BLaER1 (cell line): ENCODE data around the gene EPB41L5.
"Not testable (repeated sequence)": the region's sequence is repeated elsewhere in the genome, so short reads cannot be mapped to it uniquely, and the experiment has no call there.

Experiments
- H3K27ac ChIP-seq: shearing (Covaris generic); formaldehyde crosslinking; 2 replicates; pipeline ENCODE4 v1.8.1; 2022
- H3K27me3 ChIP-seq: shearing (Covaris generic); formaldehyde crosslinking; 2 replicates; pipeline ENCODE4 v1.8.1; 2022
- H3K36me3 ChIP-seq: shearing (Covaris generic); formaldehyde crosslinking; 2 replicates; pipeline ENCODE4 v1.8.1; 2022
- H3K4me1 ChIP-seq: shearing (Covaris generic); formaldehyde crosslinking; 2 replicates; pipeline ENCODE4 v1.8.1; 2022
- H3K4me2 ChIP-seq: shearing (Covaris generic); formaldehyde crosslinking; 2 replicates; pipeline ENCODE4 v1.8.1; 2022
- H3K4me3 ChIP-seq: shearing (Covaris generic); formaldehyde crosslinking; 2 replicates; pipeline ENCODE4 v1.8.1; 2022
- H3K9ac ChIP-seq: shearing (Covaris generic); formaldehyde crosslinking; 2 replicates; pipeline ENCODE4 v1.8.1; 2022
- H3K9me3 ChIP-seq: shearing (Covaris generic); formaldehyde crosslinking; 2 replicates; pipeline ENCODE4 v1.8.1; 2022
- H4K20me1 ChIP-seq: shearing (Covaris generic); formaldehyde crosslinking; 2 replicates; pipeline ENCODE4 v1.8.1; 2022
- Cebpa-rat ChIP-seq: shearing (Covaris generic); IDR thresholded peaks from 2 replicates; pipeline ENCODE4 v1.8.1; 2022

Gene EPB41L5

DNA sequence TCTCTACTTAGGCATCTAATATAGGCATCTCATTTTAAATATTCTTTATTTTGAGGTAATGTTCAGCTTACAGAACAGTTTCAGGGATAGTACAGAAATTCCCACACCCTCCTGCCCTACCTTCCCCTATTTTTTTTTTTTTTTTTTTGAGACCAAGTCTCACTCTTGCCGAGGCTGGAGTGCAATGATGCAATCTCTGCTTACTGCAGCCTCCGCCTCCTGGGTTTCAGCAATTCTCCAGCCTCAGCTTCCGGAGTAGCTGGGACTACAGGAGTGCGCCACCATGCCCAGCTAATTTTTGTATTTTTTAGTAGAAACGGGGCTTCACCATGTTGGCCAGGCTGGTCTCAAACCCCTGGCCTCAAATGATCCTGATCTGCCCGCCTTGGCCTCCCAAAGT lies 97.6 kb downstream of the EPB41L5 start:
- H3K4me2 ChIP-seq: no peak overlapping the region
- no peaks in the 10 kb centered on the region for H4K20me1 ChIP-seq
- no peaks in the 10 kb centered on the region for H3K9me3 ChIP-seq
- no peak overlapping the region for H3K9ac ChIP-seq
- H3K36me3 ChIP-seq: no peaks in the 10 kb centered on the region
- TF ChIP-seq Cebpa-rat: no peak
- H3K4me3 ChIP-seq: no peak overlapping the region
- H3K4me1 ChIP-seq: peaks cover 13% of the 10 kb centered on the region
- no peak overlapping the region for H3K27ac ChIP-seq
- H3K27me3 ChIP-seq: no peaks in the 10 kb centered on the region

DNA sequence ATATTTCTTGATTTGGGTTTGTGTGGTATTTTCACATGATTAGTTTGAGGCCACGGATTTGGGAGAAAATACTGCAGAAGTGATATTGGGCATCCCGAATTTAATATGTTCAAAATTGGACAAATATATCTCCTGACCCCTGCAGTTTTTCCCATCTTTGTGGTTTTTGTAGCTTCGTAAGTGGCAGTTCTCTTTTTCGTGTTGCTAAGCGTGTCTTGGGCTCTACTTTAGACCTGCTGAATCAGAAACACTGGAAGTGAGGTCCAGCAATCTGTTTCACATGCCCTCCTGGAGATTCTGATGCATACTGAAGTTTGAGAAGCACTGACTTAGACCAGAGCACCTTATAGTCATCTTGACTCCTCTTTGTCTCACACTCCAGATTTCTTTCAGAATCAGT lies 98.3 kb downstream of the EPB41L5 start:
- Histone ChIP-seq H3K4me1 (peaks cover 13% of the 10 kb centered on the region), H3K27ac (no peak overlapping the region), H3K9ac (no peak overlapping the region), H3K4me3 (no peak overlapping the region), H3K9me3 (no peaks in the 10 kb centered on the region), H4K20me1 (no peaks in the 10 kb centered on the region), H3K27me3 (no peaks in the 10 kb centered on the region), H3K4me2 (no peak overlapping the region), H3K36me3 (no peaks in the 10 kb centered on the region)
- no peak for TF ChIP-seq Cebpa-rat

DNA sequence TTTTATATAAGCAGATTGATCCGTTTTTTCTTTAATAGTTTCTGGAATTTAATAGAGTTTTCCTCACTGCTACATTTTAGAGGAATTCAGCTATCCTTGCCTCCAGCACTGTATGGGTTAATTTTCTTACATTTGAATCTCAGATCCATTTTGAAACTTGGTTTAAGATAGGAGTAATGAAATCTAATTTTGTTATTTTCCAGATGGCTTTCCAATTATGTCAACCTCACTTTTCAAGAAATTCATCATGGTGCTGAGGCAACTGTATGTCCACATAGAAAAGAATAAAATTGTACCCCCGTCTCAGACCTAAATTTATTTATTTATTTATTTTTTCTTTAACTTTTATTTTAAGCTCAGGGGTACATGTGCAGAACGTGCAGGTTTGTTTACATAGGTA lies 105.1 kb downstream of the EPB41L5 start:
- Histone ChIP-seq H3K4me2 (no peak overlapping the region), H3K4me3 (no peak overlapping the region), H3K36me3 (peaks cover 10% of the 10 kb centered on the region; the same call in 1 of the 2 replicates), H3K4me1 (no peaks in the 10 kb centered on the region), H4K20me1 (no peaks in the 10 kb centered on the region), H3K27ac (no peak overlapping the region), H3K9me3 (peaks cover 12% of the 10 kb centered on the region), H3K9ac (no peak overlapping the region), H3K27me3 (no peaks in the 10 kb centered on the region)
- no peak for TF ChIP-seq Cebpa-rat

DNA sequence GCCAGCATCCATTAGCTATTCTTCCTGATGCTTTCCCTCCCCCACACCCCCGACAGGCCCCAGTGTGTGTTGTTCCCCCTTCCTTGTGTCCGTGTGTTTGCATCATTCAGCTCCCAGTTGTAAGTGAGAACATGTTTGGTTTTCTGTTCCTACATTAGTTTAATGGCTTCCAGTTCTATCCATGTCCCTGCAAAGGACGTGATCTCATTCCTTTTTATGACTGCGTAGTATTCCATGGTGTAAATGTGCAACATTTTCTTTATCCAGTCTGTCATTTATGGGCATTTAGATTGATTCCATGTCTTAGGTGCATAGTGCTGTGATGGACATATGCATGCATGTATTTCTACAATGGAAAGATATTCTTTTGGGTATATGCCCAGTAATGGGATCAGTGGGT lies 105.6 kb downstream of the EPB41L5 start:
- H3K4me2 ChIP-seq: no peak overlapping the region
- no peak overlapping the region for H3K27ac ChIP-seq
- peaks cover 10% of the 10 kb centered on the region; the same call in 1 of the 2 replicates for H3K36me3 ChIP-seq
- TF ChIP-seq Cebpa-rat: no peak
- no peak overlapping the region for H3K9ac ChIP-seq
- no peaks in the 10 kb centered on the region for H3K4me1 ChIP-seq
- no peaks in the 10 kb centered on the region for H3K27me3 ChIP-seq
- H3K4me3 ChIP-seq: no peak overlapping the region
- H3K9me3 ChIP-seq: peaks cover 12% of the 10 kb centered on the region
- no peaks in the 10 kb centered on the region for H4K20me1 ChIP-seq

DNA sequence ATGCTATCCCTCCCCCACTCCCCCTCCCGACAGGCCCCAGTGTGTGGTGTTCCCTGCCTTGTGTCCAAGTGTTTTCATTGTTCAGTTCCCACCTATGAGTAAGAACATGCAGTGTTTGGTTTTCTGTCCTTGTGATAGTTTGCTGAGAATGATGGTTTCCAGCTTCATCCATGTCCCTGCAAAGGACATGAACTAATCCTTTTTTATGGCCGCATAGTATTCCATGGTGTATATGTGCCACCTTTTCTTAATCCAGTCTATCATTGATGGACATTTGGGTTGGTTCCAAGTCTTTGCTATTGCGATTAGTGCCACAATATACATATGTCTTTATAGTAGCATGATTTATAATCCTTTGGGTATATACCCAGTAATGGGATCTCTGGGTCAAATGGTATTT lies 108.5 kb downstream of the EPB41L5 start:
- H4K20me1 ChIP-seq, H3K27me3 ChIP-seq, H3K4me3 ChIP-seq, H3K27ac ChIP-seq, H3K4me1 ChIP-seq, H3K9ac ChIP-seq, H3K4me2 ChIP-seq: not testable (repeated sequence)
- Histone ChIP-seq H3K36me3 (peaks cover 14% of the 10 kb centered on the region; the same call in 1 of the 2 replicates), H3K9me3 (peaks cover 12% of the 10 kb centered on the region)

DNA sequence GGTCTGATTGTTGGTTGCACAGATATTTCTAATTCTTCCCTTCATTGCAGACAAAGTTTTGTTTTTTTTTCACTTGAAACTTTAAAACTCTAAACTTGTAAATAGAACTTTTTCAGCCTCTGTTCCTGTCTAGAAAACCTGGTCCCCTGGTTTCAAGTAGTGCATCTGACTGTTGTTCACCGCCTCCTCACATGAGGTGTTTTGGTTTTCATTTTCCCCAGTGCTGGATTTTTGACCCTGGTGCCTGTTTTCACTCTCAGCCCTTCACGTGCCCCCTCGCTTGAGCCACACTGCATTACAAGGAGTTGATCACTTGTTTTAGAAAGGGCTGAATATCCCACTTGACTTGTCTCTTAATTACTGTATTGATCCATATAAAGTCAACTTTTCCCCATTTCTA lies 110.2 kb downstream of the EPB41L5 start:
- H3K9me3 ChIP-seq: peaks cover 12% of the 10 kb centered on the region
- H3K27me3 ChIP-seq: no peaks in the 10 kb centered on the region
- H3K9ac ChIP-seq: no peak overlapping the region
- H4K20me1 ChIP-seq: no peaks in the 10 kb centered on the region
- TF ChIP-seq Cebpa-rat: no peak
- no peak overlapping the region for H3K4me2 ChIP-seq
- no peaks in the 10 kb centered on the region for H3K4me1 ChIP-seq
- no peak overlapping the region for H3K27ac ChIP-seq
- H3K36me3 ChIP-seq: peaks cover 14% of the 10 kb centered on the region; the same call in 1 of the 2 replicates
- H3K4me3 ChIP-seq: no peak overlapping the region

DNA sequence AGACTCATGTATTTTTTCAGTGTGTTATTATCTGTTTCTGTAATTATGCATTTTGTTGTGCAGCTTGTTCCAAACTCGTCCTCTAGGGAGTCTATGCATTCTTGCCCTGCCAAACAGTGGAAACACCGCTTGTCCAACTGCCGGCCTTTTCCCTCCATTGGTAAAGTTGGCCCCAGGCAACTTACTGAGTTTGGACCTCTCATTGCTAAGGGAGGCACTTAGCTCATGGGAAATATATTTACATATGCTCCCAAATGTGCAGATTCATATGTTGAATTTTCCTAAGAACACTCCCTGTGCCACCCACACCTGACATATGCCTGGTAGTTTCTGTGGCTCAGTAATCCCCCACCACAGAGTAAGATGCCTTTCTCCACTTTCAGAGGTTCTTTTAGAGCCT lies 112.3 kb downstream of the EPB41L5 start:
- 0 out of 2 replicates have a peak, but pooled peaks cover 12% of the 10 kb centered on the region for H3K36me3 ChIP-seq
- H3K9ac ChIP-seq: no peak overlapping the region
- no peak for TF ChIP-seq Cebpa-rat
- no peaks in the 10 kb centered on the region for H3K27me3 ChIP-seq
- no peak overlapping the region for H3K27ac ChIP-seq
- no peak overlapping the region for H3K4me3 ChIP-seq
- no peaks in the 10 kb centered on the region; the same call in 1 of the 2 replicates for H3K9me3 ChIP-seq
- H3K4me1 ChIP-seq: no peaks in the 10 kb centered on the region
- H3K4me2 ChIP-seq: no peak overlapping the region
- H4K20me1 ChIP-seq: no peaks in the 10 kb centered on the region

DNA sequence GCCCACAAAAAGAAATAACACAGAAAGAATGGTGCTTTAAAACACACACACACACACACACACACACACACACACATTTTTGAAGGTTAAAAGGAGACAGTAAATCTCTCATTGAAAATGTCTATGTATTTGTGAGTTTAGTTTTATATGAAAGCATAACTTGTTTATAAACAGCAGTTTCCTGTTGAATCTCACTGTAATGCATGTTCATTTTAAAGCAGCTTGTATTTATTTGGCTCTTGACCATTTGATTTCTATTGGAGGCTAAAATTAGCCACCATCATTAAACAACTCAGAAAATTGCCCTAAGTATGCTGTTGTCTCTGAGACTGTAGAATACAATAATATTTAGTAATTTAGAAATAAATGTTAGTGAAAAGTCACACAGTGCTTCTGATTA lies 115.3 kb downstream of the EPB41L5 start:
- H3K4me2 ChIP-seq: no peak overlapping the region
- no peak overlapping the region for H3K27ac ChIP-seq
- H3K4me3 ChIP-seq: no peak overlapping the region
- no peaks in the 10 kb centered on the region for H3K4me1 ChIP-seq
- H3K27me3 ChIP-seq: no peaks in the 10 kb centered on the region
- H3K9me3 ChIP-seq: no peaks in the 10 kb centered on the region
- H3K9ac ChIP-seq: no peak overlapping the region
- no peaks in the 10 kb centered on the region for H4K20me1 ChIP-seq
- TF ChIP-seq Cebpa-rat: no peak
- H3K36me3 ChIP-seq: peaks cover 15% of the 10 kb centered on the region

DNA sequence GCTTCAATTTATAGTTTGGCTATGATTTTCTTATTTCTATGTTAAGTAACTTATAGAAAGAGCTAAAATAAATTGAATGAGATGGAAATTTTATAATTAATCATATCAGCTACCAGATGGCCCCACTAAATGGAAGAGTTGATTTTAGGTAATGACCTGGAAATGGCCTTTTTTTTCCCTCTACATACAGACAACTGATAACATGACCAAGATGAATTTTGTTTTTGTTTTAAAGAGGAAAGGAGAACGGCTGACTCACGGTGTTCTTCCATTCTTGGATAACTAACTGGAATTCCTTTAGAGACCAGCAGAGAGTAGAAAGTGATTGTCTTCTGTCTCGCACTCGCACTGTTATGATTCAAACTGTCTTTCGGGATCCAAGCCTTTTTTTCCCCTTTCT lies 119.3 kb downstream of the EPB41L5 start:
- Histone ChIP-seq H3K4me1 (no peaks in the 10 kb centered on the region), H3K4me3 (no peak overlapping the region), H3K9ac (no peak overlapping the region), H3K4me2 (no peak overlapping the region), H3K36me3 (peaks cover 33% of the 10 kb centered on the region), H3K27ac (no peak overlapping the region), H3K9me3 (peaks cover 24% of the 10 kb centered on the region), H3K27me3 (no peaks in the 10 kb centered on the region), H4K20me1 (no peaks in the 10 kb centered on the region)
- TF ChIP-seq Cebpa-rat: no peak

DNA sequence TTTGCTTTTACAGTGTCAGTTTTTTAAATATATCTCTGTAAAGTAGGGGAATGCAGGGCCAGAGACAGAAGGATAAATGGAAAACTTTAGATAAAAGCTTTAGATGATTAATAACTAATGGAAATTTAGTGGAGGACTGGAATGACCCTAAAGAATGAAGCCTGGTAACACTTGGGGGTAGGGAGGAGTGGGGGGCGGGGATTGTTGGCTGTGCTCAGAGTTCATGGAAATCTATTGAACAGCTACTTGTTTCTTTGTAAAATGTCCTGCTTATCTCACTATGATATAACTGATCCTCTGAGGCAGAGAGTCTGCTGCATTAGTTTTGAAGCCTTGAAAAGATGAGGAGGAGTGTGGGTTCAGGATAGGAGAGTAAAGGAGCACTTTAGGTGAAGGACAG lies 119.8 kb downstream of the EPB41L5 start:
- H3K9ac ChIP-seq: no peak overlapping the region
- H3K4me3 ChIP-seq: no peak overlapping the region
- peaks cover 33% of the 10 kb centered on the region for H3K36me3 ChIP-seq
- H3K9me3 ChIP-seq: peaks cover 24% of the 10 kb centered on the region
- H4K20me1 ChIP-seq: no peaks in the 10 kb centered on the region
- H3K4me2 ChIP-seq: no peak overlapping the region
- TF ChIP-seq Cebpa-rat: no peak
- no peaks in the 10 kb centered on the region for H3K27me3 ChIP-seq
- H3K27ac ChIP-seq: no peak overlapping the region
- H3K4me1 ChIP-seq: no peaks in the 10 kb centered on the region

DNA sequence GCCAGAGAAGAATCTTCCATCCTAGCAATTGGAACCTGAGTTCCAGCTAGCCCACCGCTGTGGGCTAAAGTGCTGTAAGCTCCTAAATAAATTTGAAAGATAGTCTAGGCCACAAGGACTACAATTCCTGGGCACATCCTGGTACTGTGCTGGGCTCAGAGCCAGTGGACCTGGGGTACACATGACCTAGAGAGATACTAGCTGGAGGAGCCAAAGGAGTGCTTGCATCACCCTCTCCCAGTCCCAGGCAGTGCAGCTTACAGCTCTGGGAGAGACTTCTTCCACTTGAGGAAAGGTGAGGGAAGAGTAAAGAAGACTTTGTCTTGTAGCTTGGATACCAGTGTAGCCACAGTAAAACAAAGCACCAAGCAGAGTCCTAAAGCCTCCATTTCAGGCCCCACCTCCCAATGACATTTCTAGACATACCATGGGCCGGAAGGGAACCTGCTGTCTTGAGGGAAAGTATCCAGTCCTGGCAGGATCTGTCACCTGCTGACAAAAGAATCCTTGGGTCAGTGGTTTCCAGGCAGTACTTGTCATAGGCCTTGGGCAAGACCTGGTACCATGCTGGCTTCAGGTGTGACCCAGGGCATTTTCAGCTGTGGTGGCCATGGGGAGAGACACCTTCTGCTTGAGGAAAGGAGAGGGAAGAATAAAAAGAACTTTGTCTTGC lies 120.8 kb downstream of the EPB41L5 start:
- H4K20me1 ChIP-seq: no peaks in the 10 kb centered on the region
- peaks cover 33% of the 10 kb centered on the region for H3K36me3 ChIP-seq
- H3K27ac ChIP-seq: no peak overlapping the region
- no peaks in the 10 kb centered on the region for H3K4me1 ChIP-seq
- H3K4me3 ChIP-seq: no peak overlapping the region
- H3K4me2 ChIP-seq: no peak overlapping the region
- H3K9me3 ChIP-seq: peaks cover 24% of the 10 kb centered on the region
- no peaks in the 10 kb centered on the region for H3K27me3 ChIP-seq
- no peak for TF ChIP-seq Cebpa-rat
- no peak overlapping the region for H3K9ac ChIP-seq
